ENCODE data around the gene CFAP54.

The CFAP54 gene

GRCh38 chr12:96623155-96623554 lies 133.8 kb downstream of the CFAP54 start:
- no peak for TF ChIP-seq CTCF (IDR thresholded peaks at IDR 0.05; ENCODE audit: low read depth, low read length)
- in situ Hi-C loops (cut with HindIII; ENCODE audit: low sequenced_read_pairs), result no loop called here
- no peak for DNase-seq (ENCODE audit: low read depth, low spot score)

GRCh38 chr12:96623656-96624217 lies 134.4 kb downstream of the CFAP54 start:
- in situ Hi-C loops (cut with HindIII; ENCODE audit: low sequenced_read_pairs), result no loop called here
- H3K4me3 ChIP-seq (ENCODE audit: low read depth, low read length), result no peak overlapping the region
- no peak for DNase-seq (ENCODE audit: low read depth, low spot score)
- TF ChIP-seq CTCF (IDR thresholded peaks at IDR 0.05; ENCODE audit: low read depth, low read length), result no peak

More at GRCh38 chr12:96623155-96623554, 133.8 kb downstream of the CFAP54 start:
- H3K4me3 ChIP-seq (ENCODE audit: low read depth, low read length), result no peak overlapping the region

GRCh38 chr12:96635844-96636243 lies 146.5 kb downstream of the CFAP54 start:
- DNase-seq (ENCODE audit: low read depth, low spot score), result no peak
- in situ Hi-C loops (cut with HindIII; ENCODE audit: low sequenced_read_pairs), result no loop called here
- no peak for TF ChIP-seq CTCF (IDR thresholded peaks at IDR 0.05; ENCODE audit: low read depth, low read length)
- H3K4me3 ChIP-seq (ENCODE audit: low read depth, low read length), result no peak overlapping the region

- no peak for DNase-seq (ENCODE audit: low read depth, low spot score)
- TF ChIP-seq CTCF (IDR thresholded peaks at IDR 0.05; ENCODE audit: low read depth, low read length), result no peak
- no peak overlapping the region for H3K4me3 ChIP-seq (ENCODE audit: low read depth, low read length)
- in situ Hi-C loops (cut with HindIII; ENCODE audit: low sequenced_read_pairs), result no loop called here
Measured at GRCh38 chr12:96636895-96637294, 147.5 kb downstream of the CFAP54 start.

- TF ChIP-seq CTCF (IDR thresholded peaks at IDR 0.05; ENCODE audit: low read depth, low read length), result no peak
- in situ Hi-C loops (cut with HindIII; ENCODE audit: low sequenced_read_pairs), result no loop called here
- no peak overlapping the region for H3K4me3 ChIP-seq (ENCODE audit: low read depth, low read length)
- DNase-seq (ENCODE audit: low read depth, low spot score), result no peak
Measured at GRCh38 chr12:96648923-96649322, 159.5 kb downstream of the CFAP54 start.

- in situ Hi-C loops (cut with HindIII; ENCODE audit: low sequenced_read_pairs), result no loop called here
- no peak for TF ChIP-seq CTCF (IDR thresholded peaks at IDR 0.05; ENCODE audit: low read depth, low read length)
- no peak overlapping the region for H3K4me3 ChIP-seq (ENCODE audit: low read depth, low read length)
- DNase-seq (ENCODE audit: low read depth, low spot score), result no peak
Measured at GRCh38 chr12:96652870-96653269, 163.5 kb downstream of the CFAP54 start.

- in situ Hi-C loops (cut with HindIII; ENCODE audit: low sequenced_read_pairs), result no loop called here
- no peak for DNase-seq (ENCODE audit: low read depth, low spot score)
- H3K4me3 ChIP-seq (ENCODE audit: low read depth, low read length), result no peak overlapping the region
- TF ChIP-seq CTCF (IDR thresholded peaks at IDR 0.05; ENCODE audit: low read depth, low read length), result no peak
Measured at GRCh38 chr12:96658075-96658474, 168.7 kb downstream of the CFAP54 start.
